VCaP (cell line): ENCODE measurements around the gene CARTPT.

Experiments used
- H3K27ac ChIP-seq: fragments of 450-650 bp; 2 replicates; pipeline ENCODE4 v1.5.1; 2017
- TF ChIP-seq, protein P1 (sequence below): fragments of 450-650 bp; conservative IDR thresholded peaks from 2 replicates; pipeline ENCODE4 v1.5.1; 2017; ENCODE audit warnings: mild to moderate bottlenecking, moderate library complexity

Gene CARTPT

DNA sequence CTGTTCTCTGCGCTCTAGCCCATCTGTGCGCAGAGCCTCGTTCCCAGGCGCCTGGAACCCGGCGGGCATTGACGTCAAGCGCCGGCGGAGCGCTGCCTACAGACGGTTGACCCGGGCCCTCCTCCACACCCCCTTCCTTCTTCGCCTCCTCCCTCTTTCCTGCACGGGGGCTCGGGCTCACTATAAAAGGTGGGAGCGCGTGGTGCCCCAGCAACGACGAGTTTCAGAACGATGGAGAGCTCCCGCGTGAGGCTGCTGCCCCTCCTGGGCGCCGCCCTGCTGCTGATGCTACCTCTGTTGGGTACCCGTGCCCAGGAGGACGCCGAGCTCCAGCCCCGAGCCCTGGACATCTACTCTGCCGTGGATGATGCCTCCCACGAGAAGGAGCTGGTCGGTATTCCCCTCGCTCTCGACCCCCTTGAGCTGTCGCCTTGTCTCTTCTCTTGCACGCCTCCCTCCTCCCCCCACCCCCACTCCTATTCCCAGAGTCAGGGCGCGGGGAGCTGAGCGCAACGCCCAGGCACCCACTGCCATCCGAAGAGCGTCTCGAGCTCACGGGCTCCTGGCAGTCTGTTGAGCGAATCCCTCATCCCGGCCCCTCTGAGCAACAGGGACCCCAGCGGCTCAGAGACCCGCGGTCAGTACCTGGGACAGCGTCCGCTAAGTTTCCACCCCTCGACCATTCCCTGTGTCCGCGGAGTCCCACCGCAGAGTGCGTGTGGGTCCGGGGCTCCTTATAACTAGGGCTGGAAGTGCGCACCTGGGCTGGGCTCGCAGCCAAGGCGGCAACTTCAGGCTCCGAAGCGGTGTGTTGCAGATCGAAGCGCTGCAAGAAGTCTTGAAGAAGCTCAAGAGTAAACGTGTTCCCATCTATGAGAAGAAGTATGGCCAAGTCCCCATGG, at the start of gene CARTPT:
TSS of gene CARTPT (plus strand) at position 213 of the 902 bp plus-strand sequence. CDS start at position 232, 19 bp downstream.
- TF ChIP-seq, protein P1, sequence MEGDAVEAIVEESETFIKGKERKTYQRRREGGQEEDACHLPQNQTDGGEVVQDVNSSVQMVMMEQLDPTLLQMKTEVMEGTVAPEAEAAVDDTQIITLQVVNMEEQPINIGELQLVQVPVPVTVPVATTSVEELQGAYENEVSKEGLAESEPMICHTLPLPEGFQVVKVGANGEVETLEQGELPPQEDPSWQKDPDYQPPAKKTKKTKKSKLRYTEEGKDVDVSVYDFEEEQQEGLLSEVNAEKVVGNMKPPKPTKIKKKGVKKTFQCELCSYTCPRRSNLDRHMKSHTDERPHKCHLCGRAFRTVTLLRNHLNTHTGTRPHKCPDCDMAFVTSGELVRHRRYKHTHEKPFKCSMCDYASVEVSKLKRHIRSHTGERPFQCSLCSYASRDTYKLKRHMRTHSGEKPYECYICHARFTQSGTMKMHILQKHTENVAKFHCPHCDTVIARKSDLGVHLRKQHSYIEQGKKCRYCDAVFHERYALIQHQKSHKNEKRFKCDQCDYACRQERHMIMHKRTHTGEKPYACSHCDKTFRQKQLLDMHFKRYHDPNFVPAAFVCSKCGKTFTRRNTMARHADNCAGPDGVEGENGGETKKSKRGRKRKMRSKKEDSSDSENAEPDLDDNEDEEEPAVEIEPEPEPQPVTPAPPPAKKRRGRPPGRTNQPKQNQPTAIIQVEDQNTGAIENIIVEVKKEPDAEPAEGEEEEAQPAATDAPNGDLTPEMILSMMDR: no peak
- H3K27ac ChIP-seq: peak within 1 kb of the TSS; percentile 95; the same call in 1 of the 2 replicates

DNA sequence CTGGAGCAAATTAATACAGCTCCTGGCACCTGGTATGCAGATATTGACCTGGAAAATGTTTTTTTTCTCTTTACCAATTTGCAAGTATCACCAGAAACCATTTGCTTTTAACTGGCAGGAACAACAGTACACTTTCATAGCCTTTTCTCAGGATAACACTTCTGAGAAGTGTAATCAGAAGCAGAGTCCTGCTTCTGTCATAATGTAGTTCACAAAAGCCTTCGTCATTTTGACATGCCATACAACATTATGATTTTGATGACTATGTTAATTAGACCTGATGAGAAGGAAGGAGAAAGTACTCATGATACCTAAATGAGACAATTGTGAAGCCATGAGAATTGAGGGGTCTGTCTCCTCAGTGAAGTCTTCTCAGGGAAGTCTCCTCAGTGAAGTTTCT, 41.1 kb upstream of the CARTPT start:
- H3K27ac ChIP-seq: no peak overlapping the region
- TF ChIP-seq, protein P1: no peak

DNA sequence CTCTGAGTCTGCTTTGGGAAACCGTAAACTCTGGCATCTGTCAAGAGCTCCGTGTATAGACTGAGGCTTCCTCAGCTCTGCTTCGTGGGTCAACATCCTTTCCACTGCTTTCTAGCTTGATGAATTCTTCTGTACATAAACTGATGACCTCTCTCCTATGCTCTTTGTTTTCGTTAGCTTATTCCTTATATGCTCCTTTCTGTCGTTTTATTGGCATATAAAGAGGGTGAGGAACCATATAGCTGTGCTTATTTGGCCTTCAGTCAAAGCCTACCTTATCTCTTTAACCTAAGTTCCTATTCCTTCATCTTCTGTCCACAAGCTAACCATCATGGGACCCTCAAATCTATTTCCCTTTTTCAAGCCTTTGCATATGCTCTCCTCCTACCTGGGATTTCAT, 39.4 kb upstream of the CARTPT start:
- TF ChIP-seq, protein P1: no peak
- H3K27ac ChIP-seq: peak overlapping the region; percentile 44

DNA sequence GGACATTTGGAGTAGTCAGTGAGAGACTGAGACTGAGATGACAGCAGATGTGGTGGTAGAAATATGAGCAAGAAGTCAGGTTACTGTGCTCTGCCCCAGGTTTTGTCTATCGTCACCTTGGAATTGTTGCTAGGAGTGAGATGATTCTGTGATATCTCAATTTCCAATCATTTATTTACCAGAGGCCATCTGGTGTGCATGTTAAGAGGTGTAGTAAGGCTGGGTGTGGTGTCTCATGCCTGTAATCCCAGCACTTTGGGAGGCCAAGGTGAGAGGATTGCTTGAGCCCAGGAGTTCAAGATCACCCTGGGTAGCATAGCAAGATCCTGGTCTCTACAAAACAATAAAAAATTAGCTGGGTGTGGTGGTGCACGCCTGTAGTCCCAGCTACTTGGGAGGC, 38.6 kb upstream of the CARTPT start:
- H3K27ac ChIP-seq: peak overlapping the region; percentile 44
- TF ChIP-seq, protein P1: no peak

DNA sequence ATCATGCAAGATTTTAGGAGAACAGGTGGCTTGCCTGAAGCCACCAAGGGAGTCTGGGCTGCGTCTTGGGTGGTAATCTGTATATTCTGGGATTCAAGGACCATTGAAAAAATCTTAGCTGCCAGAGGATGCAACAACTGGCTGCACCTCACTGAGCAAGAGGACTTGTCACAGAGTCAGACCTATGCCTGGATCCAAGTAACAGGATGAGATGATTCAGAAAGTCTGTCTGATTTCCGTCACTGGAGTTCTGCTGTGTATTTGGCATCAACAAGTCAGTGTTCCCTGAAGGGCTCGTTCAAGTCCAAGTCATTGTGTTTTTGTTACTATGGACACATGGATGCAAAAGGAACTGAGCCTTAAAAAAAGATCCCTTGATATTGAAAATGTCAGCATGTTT, 37.8 kb upstream of the CARTPT start:
- H3K27ac ChIP-seq: no peak overlapping the region
- TF ChIP-seq, protein P1: no peak

DNA sequence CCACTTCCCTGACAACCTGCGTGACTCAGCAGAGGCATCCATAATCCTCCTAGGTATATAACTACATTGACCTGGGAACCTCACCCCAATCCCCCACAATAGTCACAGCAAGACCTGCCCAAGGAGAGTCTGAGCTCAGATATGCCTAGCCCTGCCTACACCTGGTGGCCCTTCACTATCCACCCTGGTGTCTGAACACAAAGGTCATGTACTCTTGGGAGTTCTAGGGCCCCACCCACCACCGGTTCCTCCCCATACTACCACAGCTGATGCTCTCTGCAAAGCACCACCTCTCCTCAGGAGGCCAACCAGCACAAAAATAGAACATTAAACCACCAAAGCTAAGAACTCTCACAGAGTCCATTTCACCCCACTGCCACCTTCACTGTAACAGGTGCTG, 34.8 kb upstream of the CARTPT start:
- TF ChIP-seq, protein P1: no peak
- no peak overlapping the region for H3K27ac ChIP-seq

DNA sequence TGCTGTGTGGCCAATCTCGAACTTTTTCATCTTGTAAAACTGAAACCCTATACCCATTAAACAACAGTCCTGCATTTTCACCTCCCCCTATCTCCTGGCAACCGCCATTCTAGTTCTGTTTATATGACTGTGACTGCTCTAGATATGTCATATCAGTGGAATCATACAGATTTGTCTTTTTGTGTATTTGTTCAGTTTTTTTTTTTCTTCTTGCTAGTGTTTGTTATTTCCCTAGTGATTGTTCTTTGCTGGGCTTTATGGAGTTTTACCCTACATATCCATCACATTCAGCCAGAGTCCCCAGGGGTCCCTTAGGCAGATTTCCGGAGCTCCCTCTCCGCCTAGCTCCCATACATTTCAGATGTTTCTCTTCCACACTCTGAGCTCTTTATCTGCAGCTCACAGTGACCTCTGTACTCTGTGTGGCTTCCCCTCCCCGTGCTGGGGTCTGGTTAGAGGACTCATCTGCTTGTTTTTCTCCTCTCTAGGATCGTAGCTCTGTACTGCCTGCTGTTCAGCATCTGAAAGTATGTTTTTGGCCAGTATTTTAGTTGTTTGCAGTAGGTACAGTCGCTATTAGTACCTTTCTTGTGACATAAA, 25.1 kb upstream of the CARTPT start:
- TF ChIP-seq, protein P1: no peak
- peak overlapping the region; percentile 81 for H3K27ac ChIP-seq
